ENCODE data around the gene EPHA8. TPM values are rescaled to one million over a fixed set of nuclear protein-coding genes. Genes with fewer than 3 reads are reported as not detected.

Gene EPHA8
- not detected in 2 replicates for total RNA-seq (2011; cell fraction: chromatin; rRNA removed; ENCODE audit: low replicate concordance)
- not detected in 2 replicates for total RNA-seq (2011; cell fraction: nucleolus; rRNA removed)
- total RNA-seq (2011; cell fraction: nucleoplasm; rRNA removed), result not detected in 2 replicates
- total RNA-seq (2014; rRNA removed) (not detected in 2 replicates), total RNA-seq (2014; rRNA removed; fragmentation: Illumina TruSeq; extraction: Trizol) (not detected in 2 replicates), total RNA-seq (2015; rRNA removed; fragmentation: Illumina TruSeq; extraction: Trizol) (not detected in 2 replicates), total RNA-seq (2021) (not detected in 2 replicates), polyA plus RNA-seq (2011; rRNA removed) (not detected in 2 replicates), polyA plus RNA-seq (2014; fragmentation: Illumina TruSeq; extraction: Trizol) (not detected in 2 replicates), polyA plus RNA-seq (2014; fragmentation: Nextera tagmentation; extraction: Ambion mirVana) (not detected), polyA plus RNA-seq (2014; rRNA removed) (not detected in 2 replicates), polyA minus RNA-seq (2011; rRNA and poly(A)+ RNA removed) (not detected in 2 replicates), Bru-seq, nascent RNA (not detected), BruChase-seq, experiment 1, labeled RNA remaining after a 2-hour chase (not detected), BruChase-seq, experiment 2, labeled RNA remaining after a 6-hour chase (not detected)
- polyA plus RNA-seq (2011; cell fraction: cytosol; rRNA removed), result not detected in 2 replicates
- polyA plus RNA-seq (2011; cell fraction: nucleus; rRNA removed), result not detected in 2 replicates
- polyA plus RNA-seq (2012), result not detected in 2 replicates
- polyA minus RNA-seq (2011; cell fraction: cytosol; rRNA and poly(A)+ RNA removed), result not detected in 2 replicates
- not detected in 2 replicates for polyA minus RNA-seq (2011; cell fraction: nucleus; rRNA and poly(A)+ RNA removed)
- long read RNA-seq, experiment 1, result 0 reads
- long read RNA-seq, experiment 2, result 0 reads
- long read RNA-seq, experiment 3, result 0 reads

- Histone ChIP-seq H4K20me1 (replicated peaks; ENCODE audit: control insufficient read depth, insufficient read depth, low read length) (peaks cover 35% of the 10 kb centered on the region), H3K9me1 (ENCODE audit: control insufficient read depth, insufficient read depth, low read length) (no peaks in the 10 kb centered on the region), H3K4me3 (no peak within 1 kb of the TSS), H3K4me1 (replicated peaks in 1 of 2; ENCODE audit: control insufficient read depth in 2 of 2, insufficient read depth in 2 of 2, low read length in 2 of 2) (peaks cover 0 to 6% of the 10 kb centered on the region in 2 experiments; a peak in 1 of 5 replicates), H3K79me2 (ENCODE audit: control insufficient read depth, insufficient read depth, low read length) (no peaks in the 10 kb centered on the region), H3K36me3 (ENCODE audit: control insufficient read depth, insufficient read depth, low read length) (no peaks in the 10 kb centered on the region), H3K9ac (ENCODE audit: insufficient read depth in 1 of 2, low read depth in 2 of 2, low read length in 2 of 2) (no peak within 1 kb of the TSS), H3K27ac (ENCODE audit: extremely low read depth, low read depth, low read length) (no peak within 1 kb of the TSS), H3K9me3 (replicated peaks; ENCODE audit: control insufficient read depth, insufficient read depth, low read depth, low read length) (no peaks in the 10 kb centered on the region), H3K27me3 (ENCODE audit: control insufficient read depth in 2 of 2, insufficient read depth in 2 of 2, low read length in 2 of 2) (peaks cover 57 to 88% of the 10 kb centered on the region in 2 experiments), H2AFZ (ENCODE audit: low read depth, low read length) (no peak within 1 kb of the TSS), H3K4me2 (ENCODE audit: insufficient read depth, low read length) (no peak within 1 kb of the TSS)
- peak in 2 of 4 experiments; percentile 68 to 72 for DNase-seq (ENCODE audit: extremely low read depth in 1 of 4, low spot score in 3 of 4)
- 40% methylated on average over 36 of the region's 81 CpGs for WGBS (ENCODE audit: insufficient coverage, low coverage, missing lambda C conversion rate)
- BruUV-seq (replicated peaks), result no TSS peak
- ATAC-seq, result no peak
- no peak for FAIRE-seq
- ChIA-PET CTCF (ENCODE audit: low intra/inter-chr PET ratio) (no interaction called here), POLR2A (interaction anchor here (0.7 kb wide), 1 partner anchor 20 kb away, joined by 3 read pairs; no protein-coding TSS in a partner anchor)
- intact Hi-C loops (cut with micrococcal nuclease) (no loop called here), in situ Hi-C loops (cut with MboI) (no loop called here)
- TF ChIP-seq XRCC5 (IDR thresholded peaks at IDR 0.05; ENCODE audit: low read depth, low read length) (no peak), GTF2A2 (tag; IDR thresholded peaks at IDR 0.05) (no peak), ATF4 (CRISPR knock-in tag; IDR thresholded peaks at IDR 0.05) (no peak), CHD4 (IDR thresholded peaks at IDR 0.05; ENCODE audit: insufficient read depth, insufficient replicate concordance, low read depth, low read length, poor library complexity, severe bottlenecking) (no peak), GATA2 (CRISPR knock-in tag; IDR thresholded peaks at IDR 0.05) (no peak), NELFE (IDR thresholded peaks at IDR 0.05; ENCODE audit: insufficient read depth, insufficient read length) (no peak), POLR3G (IDR thresholded peaks at IDR 0.05; ENCODE audit: extremely low read depth, insufficient read length, insufficient replicate concordance) (no peak), SMAD3 (CRISPR knock-in tag; conservative IDR thresholded peaks at IDR 0.05) (no peak), CTCF (IDR thresholded peaks at IDR 0.05 in 2 of 3, conservative IDR thresholded peaks at IDR 0.05 in 1 of 3; ENCODE audit: insufficient read depth in 2 of 3, low read depth in 1 of 3, low read length in 3 of 3) (no peak), SFPQ (IDR thresholded peaks at IDR 0.05; ENCODE audit: low read depth, low read length) (no peak), HDAC1 (IDR thresholded peaks at IDR 0.05) (no peak), ZNF124 (CRISPR knock-in tag; IDR thresholded peaks at IDR 0.05) (no peak)
These were observed at the start of gene EPHA8 for GRCh38 chr1:22562584-22563583. EPHA8 (plus strand) TSS chr1:22563489; CDS start chr1:22563636, 147 bp downstream.

Data from K562 (cell line).